ENCODE results near the gene FHIT.

The FHIT gene

GRCh38 chr3:60136601-60137000 is 1114.7 kb downstream of the FHIT start:
- no peak for FAIRE-seq
- DNase-seq (ENCODE audit: insufficient read length, low spot score), result no peak
- TF ChIP-seq CTCF (IDR thresholded peaks at IDR 0.05; ENCODE audit: insufficient read depth, missing control alignments), result no peak

GRCh38 chr3:60135474-60135873 is 1115.8 kb downstream of the FHIT start:
- no peak for TF ChIP-seq CTCF (IDR thresholded peaks at IDR 0.05; ENCODE audit: insufficient read depth, missing control alignments)
- no peak for DNase-seq (ENCODE audit: insufficient read length, low spot score)
- FAIRE-seq, result no peak

- FAIRE-seq (no peak), DNase-seq (ENCODE audit: insufficient read length, low spot score) (no peak)
- TF ChIP-seq CTCF (IDR thresholded peaks at IDR 0.05; ENCODE audit: insufficient read depth, missing control alignments), result no peak
These were observed 1117.7 kb downstream of the FHIT start for GRCh38 chr3:60133269-60134162.

- FAIRE-seq, result no peak
- DNase-seq (ENCODE audit: insufficient read length, low spot score), result no peak
- no peak for TF ChIP-seq CTCF (IDR thresholded peaks at IDR 0.05; ENCODE audit: insufficient read depth, missing control alignments)
These were observed 1119.6 kb downstream of the FHIT start for GRCh38 chr3:60131618-60132017.

GRCh38 chr3:60126511-60127304 is 1124.5 kb downstream of the FHIT start:
- no peak for DNase-seq (ENCODE audit: insufficient read length, low spot score)
- no peak for FAIRE-seq
- TF ChIP-seq CTCF (IDR thresholded peaks at IDR 0.05; ENCODE audit: insufficient read depth, missing control alignments), result no peak

GRCh38 chr3:60125686-60126085 is 1125.6 kb downstream of the FHIT start:
- FAIRE-seq (no peak), DNase-seq (ENCODE audit: insufficient read length, low spot score) (no peak)
- no peak for TF ChIP-seq CTCF (IDR thresholded peaks at IDR 0.05; ENCODE audit: insufficient read depth, missing control alignments)

All from D721Med (cell line).